22Rv1 (cell line): ENCODE data around the gene KRTAP12-1.

ENCODE experiments used
- H3K27ac ChIP-seq: fragments of 450-650 bp; 2 replicates; pipeline ENCODE4 v1.5.1; 2017
- CTCF ChIP-seq: fragments of 450-650 bp; IDR thresholded peaks from 2 replicates; pipeline ENCODE4 v1.5.1; 2017; ENCODE audit warnings: mild to moderate bottlenecking
- ZFX ChIP-seq: fragments of 450-650 bp; IDR thresholded peaks from 2 replicates; pipeline ENCODE4 v1.6.1; 2017; ENCODE audit warnings: antibody characterized with exemption, borderline replicate concordance

Gene KRTAP12-1

DNA sequence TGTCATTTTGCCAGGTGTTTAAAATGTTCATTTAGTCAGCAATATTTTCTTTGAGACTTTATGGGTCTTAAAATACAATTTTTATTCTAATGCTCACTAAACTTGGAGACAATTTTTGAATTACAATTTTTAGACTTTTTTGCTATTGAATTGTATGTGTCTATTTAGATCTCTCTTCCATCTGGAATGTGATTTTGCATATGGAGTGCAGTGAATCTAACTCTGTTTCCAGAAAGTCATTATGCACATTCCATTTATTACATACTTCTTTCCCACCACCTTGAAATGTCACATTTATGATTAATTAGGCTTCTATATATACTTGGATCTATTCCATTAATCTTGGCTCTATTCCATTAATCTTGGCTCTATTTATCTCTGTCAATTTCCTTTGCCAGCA lies 35.0 kb upstream of the KRTAP12-1 start:
- H3K27ac ChIP-seq: no peak overlapping the region
- TF ChIP-seq CTCF: no peak
- no peak for TF ChIP-seq ZFX

- no peak overlapping the region for H3K27ac ChIP-seq
- no peak for TF ChIP-seq ZFX
- no peak for TF ChIP-seq CTCF
Measured at GRCh38 chr21:44714905-44715304, 32.9 kb upstream of the KRTAP12-1 start.

DNA sequence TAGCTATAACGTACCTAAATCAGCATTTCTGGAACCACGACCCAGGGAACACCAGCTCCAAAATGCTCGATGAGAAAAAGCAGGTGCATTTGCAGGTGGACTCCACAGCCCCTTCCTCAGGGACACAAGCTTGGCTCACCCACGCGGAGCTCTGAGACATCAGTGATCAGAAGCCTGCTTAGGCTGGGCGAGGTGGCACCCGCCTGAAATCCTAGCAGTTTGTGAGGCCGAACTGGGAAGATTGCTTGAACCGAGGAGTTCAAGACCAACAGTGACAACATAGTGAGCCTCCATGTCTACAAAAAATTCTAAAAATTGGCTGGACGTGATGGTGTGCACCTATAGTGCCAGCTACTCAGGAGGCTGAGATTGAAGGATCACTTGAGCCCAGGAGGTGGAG lies 31.9 kb upstream of the KRTAP12-1 start:
- H3K27ac ChIP-seq: no peak overlapping the region
- TF ChIP-seq ZFX (no peak), CTCF (no peak)

DNA sequence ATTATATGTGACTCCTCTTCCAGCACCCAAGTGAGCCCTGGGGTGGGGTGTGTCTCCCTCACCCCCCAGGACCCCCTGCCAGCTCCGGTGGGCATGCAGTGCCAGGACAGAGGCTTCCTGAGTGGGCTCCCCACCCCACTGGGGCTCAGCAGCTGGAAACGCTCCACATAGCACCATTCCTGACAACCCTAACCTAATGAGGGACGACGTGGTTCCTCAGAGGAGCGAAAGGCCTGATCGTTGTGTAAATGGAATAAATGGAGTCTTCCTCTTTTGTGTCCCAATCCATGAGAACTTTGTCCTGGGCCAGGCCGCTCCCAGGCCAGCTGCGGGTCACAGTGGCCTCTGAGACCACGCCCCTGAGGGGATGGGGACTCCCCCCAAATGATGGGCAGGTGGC lies 31.2 kb upstream of the KRTAP12-1 start:
- no peak overlapping the region for H3K27ac ChIP-seq
- TF ChIP-seq CTCF (no peak), ZFX (no peak)

DNA sequence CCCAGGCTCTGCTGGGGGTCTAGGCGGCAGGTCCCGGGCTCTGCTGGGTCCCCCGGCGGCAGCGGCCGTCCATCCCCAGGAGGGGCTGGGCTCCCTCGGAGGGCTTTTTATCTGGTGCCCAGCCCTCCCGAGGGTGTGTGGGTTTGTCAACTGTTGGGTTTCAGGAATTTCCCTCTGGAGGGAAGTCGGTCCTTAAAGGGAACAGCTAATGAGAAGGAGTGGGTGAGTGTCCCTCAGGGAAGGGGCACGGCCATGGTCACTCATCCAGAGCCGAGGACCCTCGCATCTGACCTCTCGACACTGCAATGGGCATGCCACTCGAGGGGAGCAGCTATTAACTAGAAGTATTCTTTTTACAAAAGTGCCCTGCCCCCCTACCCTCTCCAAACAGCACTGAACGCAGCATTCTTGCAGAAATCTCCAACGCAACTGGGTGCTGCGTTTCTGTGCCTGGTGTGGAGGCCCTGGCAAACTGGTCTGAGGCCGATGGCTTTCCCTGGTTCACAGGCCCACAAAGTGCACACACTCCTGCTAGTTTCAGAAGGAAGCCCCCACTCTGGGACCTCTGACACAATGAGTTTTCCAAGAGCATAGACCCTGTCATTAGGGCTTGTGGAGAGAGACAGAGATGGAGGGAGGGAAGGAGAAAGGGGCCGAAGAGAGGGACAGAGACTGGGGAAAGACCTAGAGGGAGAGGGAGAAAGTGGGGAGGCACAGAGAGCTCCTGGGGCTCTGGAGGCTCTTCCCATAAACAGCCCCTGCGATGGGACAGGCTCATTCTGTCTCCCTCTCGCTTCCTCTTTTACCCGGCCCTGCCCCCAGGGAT lies 30.5 kb upstream of the KRTAP12-1 start:
- no peak for TF ChIP-seq ZFX
- no peak for TF ChIP-seq CTCF
- no peak overlapping the region for H3K27ac ChIP-seq

GRCh38 chr21:44711327-44712202 lies 29.6 kb upstream of the KRTAP12-1 start, which contains the start of gene TSPEAR:
TSS of gene TSPEAR (minus strand) at chr21:44711572. CDS start at chr21:44711514, 58 bp downstream.
- H3K27ac ChIP-seq: no peak within 1 kb of the TSS
- TF ChIP-seq ZFX (no peak), CTCF (peak; percentile 23; the same call in 1 of the 2 replicates)
